Posterior vena cava (tissue), 2 donors: ENCODE results near the gene FAF1. TPM values are rescaled to one million over a fixed set of nuclear protein-coding genes. Genes with fewer than 3 reads are reported as not detected.
"Not testable (repeated sequence)": the region's sequence is repeated elsewhere in the genome, so short reads cannot be mapped to it uniquely, and the experiment has no call there.

Experiments
- DNase-seq: peaks from one replicate; pipeline ENCODE4 v3.0.0-alpha.2; 2020; ENCODE audit warnings: low spot score
- intact Hi-C, 2 donors: fragments of 100-400 bp; cut with DNase I; formaldehyde crosslinking; loops; one replicate each; pipeline versions ENCODE4 v1.14.1 to v1.14.2; 2022 to 2023
- total RNA-seq, 2 donors: library from RNA; stranded (reverse); fragmentation: NEBNext Ultra II Directional; extraction: Animal tissue kit (Norgen Biotek cat#: 25700); gene quantifications; one replicate each; pipeline ENCODE4 v1.2.1, GENCODE V29; 2021
- donor health status: DM: yes; HTN: yes; CAD: no.
- donor health status: DM: yes; HTN: yes; CAD: no.

FAF1 gene
- total RNA-seq, 2 donors from 2014 or later, result 55.3 to 64.2 TPM

GRCh38 chr1:50923564-50923963 is 36.5 kb downstream of the FAF1 start:
- no peak for DNase-seq
- intact Hi-C loops, result no loop called here

- intact Hi-C loops, result no loop called here
- no peak for DNase-seq
Observed at GRCh38 chr1:50921029-50921428, 39.0 kb downstream of the FAF1 start.

GRCh38 chr1:50920409-50920808 is 39.7 kb downstream of the FAF1 start:
- intact Hi-C loops, result no loop called here
- DNase-seq, result no peak

- no peak for DNase-seq
Observed at GRCh38 chr1:50917138-50918137, 42.6 kb downstream of the FAF1 start.

GRCh38 chr1:50915621-50916020 is 44.4 kb downstream of the FAF1 start:
- intact Hi-C loops, result no loop called here
- DNase-seq, result no peak

More at GRCh38 chr1:50917138-50918137, 42.6 kb downstream of the FAF1 start:
- intact Hi-C loops, result no loop called here

- no peak for DNase-seq
- intact Hi-C loops, result no loop called here
Observed at GRCh38 chr1:50913954-50914353, 46.1 kb downstream of the FAF1 start.

GRCh38 chr1:50910356-50910755 is 49.7 kb downstream of the FAF1 start:
- intact Hi-C loops, DNase-seq: not testable (repeated sequence)

GRCh38 chr1:50907610-50908009 is 52.5 kb downstream of the FAF1 start:
- intact Hi-C loops, DNase-seq: not testable (repeated sequence)

- DNase-seq, intact Hi-C loops: not testable (repeated sequence)
Observed at GRCh38 chr1:50906050-50906449, 54.0 kb downstream of the FAF1 start.

GRCh38 chr1:50902419-50902818 is 57.6 kb downstream of the FAF1 start:
- intact Hi-C loops, result no loop called here
- no peak for DNase-seq

- no peak for DNase-seq
- intact Hi-C loops, result no loop called here
Observed at GRCh38 chr1:50901872-50902271, 58.2 kb downstream of the FAF1 start.

- intact Hi-C loops, result no loop called here
- no peak for DNase-seq
Observed at GRCh38 chr1:50898773-50899172, 61.3 kb downstream of the FAF1 start.

- intact Hi-C loops, result no loop called here
- no peak for DNase-seq
Observed at GRCh38 chr1:50894340-50894739, 65.7 kb downstream of the FAF1 start.

GRCh38 chr1:50893466-50893865 is 66.6 kb downstream of the FAF1 start:
- intact Hi-C loops, result no loop called here
- no peak for DNase-seq

GRCh38 chr1:50887555-50887954 is 72.5 kb downstream of the FAF1 start:
- intact Hi-C loops, DNase-seq: not testable (repeated sequence)

GRCh38 chr1:50880373-50880772 is 79.7 kb downstream of the FAF1 start:
- DNase-seq, result no peak
- intact Hi-C loops, result no loop called here

GRCh38 chr1:50879137-50879536 is 80.9 kb downstream of the FAF1 start:
- DNase-seq, result no peak
- intact Hi-C loops, result no loop called here

GRCh38 chr1:50878434-50878833 is 81.6 kb downstream of the FAF1 start:
- intact Hi-C loops, result no loop called here
- no peak for DNase-seq

- no peak for DNase-seq
Observed at GRCh38 chr1:50877641-50878040, 82.4 kb downstream of the FAF1 start.

GRCh38 chr1:50873458-50874187 is 86.4 kb downstream of the FAF1 start:
- intact Hi-C loops, result no loop called here
- no peak for DNase-seq

More at GRCh38 chr1:50877641-50878040, 82.4 kb downstream of the FAF1 start:
- intact Hi-C loops, result no loop called here
